Measurements from ENCODE around the gene P2RY13. TPM values are rescaled to one million over a fixed set of nuclear protein-coding genes. Genes with fewer than 3 reads are reported as not detected.

The P2RY13 gene
- polyA plus RNA-seq, 1 donor from 2014 or later, result 0.12 TPM

DNA sequence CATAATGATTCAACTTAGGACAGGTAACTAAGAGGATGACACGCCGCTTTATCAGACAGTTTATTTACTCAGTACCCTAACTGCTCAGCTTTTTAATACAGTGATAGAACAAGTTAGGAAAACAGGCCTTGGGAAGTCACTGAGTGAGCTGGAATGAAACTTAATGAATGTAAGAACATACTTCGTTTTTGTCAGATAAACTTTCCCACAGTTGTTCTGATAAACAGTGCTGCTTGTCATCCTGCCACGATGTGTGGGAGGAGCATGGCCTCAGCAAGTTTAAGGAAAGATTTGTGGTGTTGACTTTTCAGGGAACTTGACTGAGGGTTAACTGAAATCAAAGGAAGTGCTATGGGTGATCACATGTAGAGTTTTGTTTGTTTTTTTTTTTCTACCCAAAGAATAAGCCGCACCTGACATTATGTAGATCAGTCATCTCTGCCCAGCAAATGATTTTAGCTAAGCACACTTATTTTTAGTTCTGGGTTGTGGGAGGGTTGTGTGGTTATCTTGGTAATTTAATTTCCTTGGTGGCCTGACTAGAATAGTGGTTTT is 45.4 kb downstream of the P2RY13 start:
- H3K9me3 ChIP-seq (ENCODE audit: low read length), result no peaks in the 10 kb centered on the region
- H4K20me1 ChIP-seq (ENCODE audit: insufficient read depth), result no peaks in the 10 kb centered on the region
- H3K9ac ChIP-seq (ENCODE audit: low read length), result no peak overlapping the region
- no peaks in the 10 kb centered on the region for H3K36me3 ChIP-seq (ENCODE audit: insufficient read depth, low read length)
- no peaks in the 10 kb centered on the region for H3K9me2 ChIP-seq (ENCODE audit: insufficient read depth, low read length)
- no peaks in the 10 kb centered on the region for H3K27me3 ChIP-seq (ENCODE audit: insufficient read depth, low read depth, low read length)
- TF ChIP-seq SMC3 (conservative IDR thresholded peaks at IDR 0.05; ENCODE audit: poor library complexity) (no peak), RAD21 (conservative IDR thresholded peaks at IDR 0.05) (no peak), EZH2 (IDR thresholded peaks at IDR 0.05; ENCODE audit: borderline replicate concordance, insufficient read depth, low read length, poor library complexity, severe bottlenecking) (no peak), TAF1 (IDR thresholded peaks at IDR 0.05; ENCODE audit: low read depth) (no peak), EP300 (conservative IDR thresholded peaks at IDR 0.05; ENCODE audit: poor library complexity, severe bottlenecking) (no peak), MXI1 (conservative IDR thresholded peaks at IDR 0.05; ENCODE audit: poor library complexity, severe bottlenecking) (no peak), POLR2AphosphoS5 (IDR thresholded peaks at IDR 0.05) (no peak)
- TF ChIP-seq, protein P1, sequence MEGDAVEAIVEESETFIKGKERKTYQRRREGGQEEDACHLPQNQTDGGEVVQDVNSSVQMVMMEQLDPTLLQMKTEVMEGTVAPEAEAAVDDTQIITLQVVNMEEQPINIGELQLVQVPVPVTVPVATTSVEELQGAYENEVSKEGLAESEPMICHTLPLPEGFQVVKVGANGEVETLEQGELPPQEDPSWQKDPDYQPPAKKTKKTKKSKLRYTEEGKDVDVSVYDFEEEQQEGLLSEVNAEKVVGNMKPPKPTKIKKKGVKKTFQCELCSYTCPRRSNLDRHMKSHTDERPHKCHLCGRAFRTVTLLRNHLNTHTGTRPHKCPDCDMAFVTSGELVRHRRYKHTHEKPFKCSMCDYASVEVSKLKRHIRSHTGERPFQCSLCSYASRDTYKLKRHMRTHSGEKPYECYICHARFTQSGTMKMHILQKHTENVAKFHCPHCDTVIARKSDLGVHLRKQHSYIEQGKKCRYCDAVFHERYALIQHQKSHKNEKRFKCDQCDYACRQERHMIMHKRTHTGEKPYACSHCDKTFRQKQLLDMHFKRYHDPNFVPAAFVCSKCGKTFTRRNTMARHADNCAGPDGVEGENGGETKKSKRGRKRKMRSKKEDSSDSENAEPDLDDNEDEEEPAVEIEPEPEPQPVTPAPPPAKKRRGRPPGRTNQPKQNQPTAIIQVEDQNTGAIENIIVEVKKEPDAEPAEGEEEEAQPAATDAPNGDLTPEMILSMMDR (IDR thresholded peaks at IDR 0.05; ENCODE audit: poor library complexity, severe bottlenecking), result no peak
- TF ChIP-seq, protein P2, sequence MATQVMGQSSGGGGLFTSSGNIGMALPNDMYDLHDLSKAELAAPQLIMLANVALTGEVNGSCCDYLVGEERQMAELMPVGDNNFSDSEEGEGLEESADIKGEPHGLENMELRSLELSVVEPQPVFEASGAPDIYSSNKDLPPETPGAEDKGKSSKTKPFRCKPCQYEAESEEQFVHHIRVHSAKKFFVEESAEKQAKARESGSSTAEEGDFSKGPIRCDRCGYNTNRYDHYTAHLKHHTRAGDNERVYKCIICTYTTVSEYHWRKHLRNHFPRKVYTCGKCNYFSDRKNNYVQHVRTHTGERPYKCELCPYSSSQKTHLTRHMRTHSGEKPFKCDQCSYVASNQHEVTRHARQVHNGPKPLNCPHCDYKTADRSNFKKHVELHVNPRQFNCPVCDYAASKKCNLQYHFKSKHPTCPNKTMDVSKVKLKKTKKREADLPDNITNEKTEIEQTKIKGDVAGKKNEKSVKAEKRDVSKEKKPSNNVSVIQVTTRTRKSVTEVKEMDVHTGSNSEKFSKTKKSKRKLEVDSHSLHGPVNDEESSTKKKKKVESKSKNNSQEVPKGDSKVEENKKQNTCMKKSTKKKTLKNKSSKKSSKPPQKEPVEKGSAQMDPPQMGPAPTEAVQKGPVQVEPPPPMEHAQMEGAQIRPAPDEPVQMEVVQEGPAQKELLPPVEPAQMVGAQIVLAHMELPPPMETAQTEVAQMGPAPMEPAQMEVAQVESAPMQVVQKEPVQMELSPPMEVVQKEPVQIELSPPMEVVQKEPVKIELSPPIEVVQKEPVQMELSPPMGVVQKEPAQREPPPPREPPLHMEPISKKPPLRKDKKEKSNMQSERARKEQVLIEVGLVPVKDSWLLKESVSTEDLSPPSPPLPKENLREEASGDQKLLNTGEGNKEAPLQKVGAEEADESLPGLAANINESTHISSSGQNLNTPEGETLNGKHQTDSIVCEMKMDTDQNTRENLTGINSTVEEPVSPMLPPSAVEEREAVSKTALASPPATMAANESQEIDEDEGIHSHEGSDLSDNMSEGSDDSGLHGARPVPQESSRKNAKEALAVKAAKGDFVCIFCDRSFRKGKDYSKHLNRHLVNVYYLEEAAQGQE (IDR thresholded peaks at IDR 0.05; ENCODE audit: borderline replicate concordance), result no peak
- no peak overlapping the region for H3K27ac ChIP-seq (ENCODE audit: low read length)
- H3K4me3 ChIP-seq (ENCODE audit: low read length), result no peak overlapping the region
- H3K4me2 ChIP-seq (ENCODE audit: low read length), result no peak overlapping the region
- no peaks in the 10 kb centered on the region for H3K79me2 ChIP-seq (replicated peaks; ENCODE audit: insufficient read depth, low read length)
- no peaks in the 10 kb centered on the region for H3F3A ChIP-seq (ENCODE audit: insufficient read depth, low read length, poor library complexity, severe bottlenecking)
- no peak overlapping the region for H2AFZ ChIP-seq (ENCODE audit: low read depth, low read length)

DNA sequence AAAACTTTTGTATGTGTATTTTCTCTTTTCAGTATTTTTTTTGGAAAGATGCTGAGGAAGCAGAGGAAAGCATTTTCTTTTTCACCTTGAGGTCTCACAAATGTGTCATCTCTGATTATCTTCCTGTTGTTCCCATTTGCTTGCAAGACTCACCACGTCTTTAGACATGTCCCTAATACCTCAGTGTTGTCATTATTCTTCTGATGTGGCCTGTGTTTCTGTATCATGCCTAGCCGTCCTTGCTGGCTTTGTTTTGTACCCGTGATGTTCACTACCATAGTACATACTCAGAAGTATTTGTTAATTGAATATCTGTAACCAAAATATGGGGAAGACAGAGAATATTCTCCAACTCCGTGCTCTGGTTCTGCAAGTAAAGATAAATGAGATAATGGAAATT is 46.0 kb downstream of the P2RY13 start:
- no peak overlapping the region for H3K4me3 ChIP-seq (ENCODE audit: low read length)
- H3K27ac ChIP-seq (ENCODE audit: low read length), result no peak overlapping the region
- TF ChIP-seq, protein P2 (IDR thresholded peaks at IDR 0.05; ENCODE audit: borderline replicate concordance), result no peak
- TF ChIP-seq SMC3 (conservative IDR thresholded peaks at IDR 0.05; ENCODE audit: poor library complexity) (no peak), MXI1 (conservative IDR thresholded peaks at IDR 0.05; ENCODE audit: poor library complexity, severe bottlenecking) (no peak), POLR2AphosphoS5 (IDR thresholded peaks at IDR 0.05) (no peak), RAD21 (conservative IDR thresholded peaks at IDR 0.05) (no peak), EZH2 (IDR thresholded peaks at IDR 0.05; ENCODE audit: borderline replicate concordance, insufficient read depth, low read length, poor library complexity, severe bottlenecking) (no peak), EP300 (conservative IDR thresholded peaks at IDR 0.05; ENCODE audit: poor library complexity, severe bottlenecking) (no peak), TAF1 (IDR thresholded peaks at IDR 0.05; ENCODE audit: low read depth) (no peak)
- TF ChIP-seq, protein P1 (IDR thresholded peaks at IDR 0.05; ENCODE audit: poor library complexity, severe bottlenecking), result no peak
- H3K9me3 ChIP-seq (ENCODE audit: low read length), result no peaks in the 10 kb centered on the region
- H3K27me3 ChIP-seq (ENCODE audit: insufficient read depth, low read depth, low read length), result no peaks in the 10 kb centered on the region
- H3K9me2 ChIP-seq (ENCODE audit: insufficient read depth, low read length), result no peaks in the 10 kb centered on the region
- H3K9ac ChIP-seq (ENCODE audit: low read length), result no peak overlapping the region
- H4K20me1 ChIP-seq (ENCODE audit: insufficient read depth), result no peaks in the 10 kb centered on the region
- no peak overlapping the region for H3K4me2 ChIP-seq (ENCODE audit: low read length)
- no peak overlapping the region for H2AFZ ChIP-seq (ENCODE audit: low read depth, low read length)
- no peaks in the 10 kb centered on the region for H3F3A ChIP-seq (ENCODE audit: insufficient read depth, low read length, poor library complexity, severe bottlenecking)
- no peaks in the 10 kb centered on the region for H3K36me3 ChIP-seq (ENCODE audit: insufficient read depth, low read length)
- no peaks in the 10 kb centered on the region for H3K79me2 ChIP-seq (replicated peaks; ENCODE audit: insufficient read depth, low read length)
